ENCODE measurements around the gene NABP1.

The NABP1 gene

GRCh38 chr2:191686066-191686465 lies 8.1 kb downstream of the NABP1 start:
- DNase-seq: no peak

GRCh38 chr2:191686729-191687128 lies 8.8 kb downstream of the NABP1 start:
- no peak for DNase-seq

GRCh38 chr2:191687867-191688266 lies 9.9 kb downstream of the NABP1 start:
- no peak for DNase-seq

- no peak for DNase-seq
Observed at GRCh38 chr2:191688934-191689695, 11.2 kb downstream of the NABP1 start.

DNA sequence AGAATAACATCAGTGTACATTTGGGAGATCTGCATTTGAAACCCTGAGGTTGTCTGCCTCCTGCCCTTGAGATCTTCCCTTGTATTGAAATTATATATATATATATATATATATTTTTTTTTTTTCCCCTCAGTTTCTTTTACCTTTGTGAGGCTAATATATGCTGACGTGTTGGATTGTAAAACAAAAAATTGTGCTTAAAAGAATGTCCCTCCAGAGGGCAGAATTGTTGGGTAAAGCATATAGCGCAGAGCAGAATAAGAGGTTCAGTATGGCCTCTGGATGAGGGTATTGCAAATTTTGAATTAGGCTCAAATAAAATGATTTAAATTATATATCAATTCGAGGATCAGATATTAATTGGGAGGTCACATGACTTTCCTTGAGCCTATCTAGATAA lies 12.4 kb downstream of the NABP1 start:
- no peak for DNase-seq

- DNase-seq: peak; percentile 83
Observed at GRCh38 chr2:191691016-191691735, 13.2 kb downstream of the NABP1 start.

DNA sequence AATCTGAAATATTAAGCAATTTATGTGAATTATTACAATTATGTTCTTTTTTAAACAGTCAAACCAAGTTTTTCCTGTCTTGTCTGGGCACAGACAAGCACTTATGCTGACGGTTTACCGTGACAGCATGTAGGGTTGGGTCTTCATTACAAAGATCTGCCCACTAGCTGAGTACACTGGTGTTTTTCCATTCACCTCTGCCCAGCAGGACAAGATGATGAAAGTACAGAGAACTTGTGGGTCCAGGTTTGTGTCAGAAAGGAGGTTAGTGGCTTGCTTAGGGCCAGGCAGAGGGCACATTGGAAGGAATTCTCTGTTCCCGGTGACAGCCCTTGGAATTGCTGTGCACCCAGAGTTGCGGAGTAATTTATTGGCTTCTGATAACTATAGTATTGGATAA lies 14.0 kb downstream of the NABP1 start:
- DNase-seq: no peak

GRCh38 chr2:191692502-191693115 lies 14.7 kb downstream of the NABP1 start:
- DNase-seq: no peak

- DNase-seq: no peak
Observed at GRCh38 chr2:191693166-191693565, 15.2 kb downstream of the NABP1 start.

GRCh38 chr2:191693778-191694177 lies 15.8 kb downstream of the NABP1 start:
- no peak for DNase-seq

DNA sequence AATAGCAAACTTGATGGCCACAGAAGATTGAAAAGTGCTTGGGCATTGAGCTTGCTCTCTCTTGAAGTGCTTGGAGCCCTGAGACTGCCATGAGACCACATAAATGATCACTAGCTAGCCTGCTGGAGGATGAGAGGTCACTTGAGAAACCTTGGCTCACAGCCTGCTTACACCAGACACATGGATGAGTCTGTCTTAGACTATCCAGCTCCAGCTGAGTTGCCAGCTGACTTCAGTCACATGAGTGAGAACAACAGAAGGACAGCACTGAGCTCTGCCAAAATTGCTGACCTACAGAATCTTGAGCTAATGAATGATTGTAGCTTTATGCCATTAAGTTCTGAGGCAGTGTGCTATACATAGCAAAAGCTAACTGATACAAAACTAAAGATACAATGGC lies 18.1 kb downstream of the NABP1 start:
- no peak for DNase-seq

DNA sequence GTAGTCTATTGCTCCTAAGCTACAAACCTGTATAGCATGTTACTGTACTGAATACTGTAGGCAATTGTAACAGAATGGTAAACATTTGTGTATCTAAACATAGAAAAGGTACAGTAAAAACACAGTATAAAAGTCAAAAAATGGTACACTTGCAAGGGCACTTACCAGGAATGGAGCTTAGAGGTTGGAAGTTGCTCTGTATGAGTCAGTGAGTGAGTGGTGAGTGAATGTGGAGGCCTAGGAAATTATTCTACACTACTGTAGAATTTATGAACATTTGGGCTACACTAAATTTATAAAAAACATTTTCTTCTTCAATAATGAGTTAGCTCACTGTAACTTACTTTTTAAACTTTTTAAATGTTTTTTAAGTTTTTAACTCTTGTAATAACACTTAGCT lies 19.0 kb downstream of the NABP1 start:
- no peak for DNase-seq

DNA sequence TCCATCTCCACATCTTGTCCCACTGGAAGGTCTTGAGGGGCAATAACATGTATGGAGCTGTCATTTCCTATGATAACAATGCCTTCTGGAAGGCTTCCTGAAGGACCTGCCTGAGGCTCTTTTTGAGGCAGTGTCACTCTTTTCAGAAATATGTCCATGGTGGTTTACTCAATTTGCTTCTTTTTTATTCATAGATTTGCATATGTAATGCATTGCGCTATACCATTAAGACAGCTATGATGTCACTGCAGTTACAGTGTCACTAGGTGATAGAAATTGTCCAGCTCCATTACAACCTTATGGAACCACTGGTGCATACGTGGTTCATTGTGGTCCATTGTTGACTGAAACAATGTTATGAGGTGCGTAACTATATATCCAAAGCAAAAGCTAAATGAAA lies 19.9 kb downstream of the NABP1 start:
- DNase-seq: no peak

DNA sequence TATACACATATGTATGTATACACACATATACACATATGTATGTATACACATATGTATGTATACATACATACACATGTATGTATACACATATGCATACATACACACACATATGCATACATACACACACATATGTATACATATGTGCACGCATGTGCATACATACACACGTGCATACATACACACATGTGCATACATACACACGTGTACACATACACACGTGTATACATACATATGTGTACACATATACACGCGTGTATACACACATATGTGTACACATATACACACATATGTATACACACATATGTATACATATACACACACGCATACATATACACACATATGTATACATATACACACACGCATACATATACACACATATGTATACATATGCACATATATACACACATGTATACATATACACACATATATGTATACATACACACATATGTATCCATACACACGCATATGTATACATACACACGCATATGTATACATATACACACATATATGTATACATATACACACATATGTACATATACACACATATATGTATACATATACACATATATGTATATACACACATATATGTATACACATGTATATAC lies 21.5 kb downstream of the NABP1 start:
- DNase-seq: no peak

- no peak for DNase-seq
Observed at GRCh38 chr2:191701029-191701428, 23.1 kb downstream of the NABP1 start.

DNA sequence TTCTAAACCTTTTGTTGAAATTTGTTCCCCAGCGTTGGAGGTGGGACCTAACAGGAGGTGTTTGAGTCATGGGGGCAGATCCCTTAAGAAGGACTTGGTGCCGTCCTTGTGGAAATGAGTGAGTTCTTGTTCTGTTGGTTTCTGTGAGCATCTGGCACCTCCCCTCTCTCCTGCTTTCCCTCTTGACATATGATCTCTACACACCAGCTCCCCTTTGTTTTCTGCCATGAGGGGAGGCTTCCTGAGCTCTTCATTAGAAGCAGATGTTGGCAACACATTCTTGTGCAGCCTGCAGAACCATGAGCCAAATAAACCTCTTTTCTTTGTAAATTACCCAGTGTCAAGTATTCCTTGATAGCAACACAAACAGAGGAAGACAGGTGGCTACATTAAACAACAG lies 23.8 kb downstream of the NABP1 start:
- DNase-seq: no peak

DNA sequence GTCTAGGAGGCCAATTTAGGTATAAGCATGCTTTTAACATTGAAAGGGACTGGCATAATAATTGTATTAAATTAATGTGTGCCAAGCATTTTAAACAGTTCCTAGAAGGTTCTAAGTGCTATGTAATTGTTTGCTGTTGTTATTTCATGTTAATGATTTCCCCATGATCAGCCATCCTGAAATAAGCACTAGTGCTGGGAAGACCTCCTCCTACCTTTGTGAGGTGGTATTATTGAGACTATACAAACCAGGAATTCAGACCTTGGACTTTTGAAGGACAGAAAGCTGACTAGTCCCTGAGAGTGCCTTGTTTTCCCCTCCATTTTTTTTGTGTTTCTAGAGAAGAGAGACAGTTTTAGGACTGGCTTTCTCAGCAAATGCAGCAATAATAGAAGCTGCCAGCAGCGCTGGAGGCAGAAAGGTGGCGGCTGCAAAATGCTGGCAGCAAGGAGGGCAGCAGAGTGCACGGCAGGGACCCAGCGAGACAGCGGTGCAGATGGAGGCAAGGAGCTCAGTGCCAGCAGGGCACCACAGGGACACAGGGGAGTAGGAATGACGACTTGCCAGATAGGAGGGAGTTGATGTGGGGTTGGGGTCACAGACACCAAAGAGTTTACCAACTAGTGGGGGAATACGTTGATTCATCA lies 25.3 kb downstream of the NABP1 start:
- DNase-seq: no peak

- DNase-seq: no peak
Observed at GRCh38 chr2:191705084-191705483, 27.1 kb downstream of the NABP1 start.

DNA sequence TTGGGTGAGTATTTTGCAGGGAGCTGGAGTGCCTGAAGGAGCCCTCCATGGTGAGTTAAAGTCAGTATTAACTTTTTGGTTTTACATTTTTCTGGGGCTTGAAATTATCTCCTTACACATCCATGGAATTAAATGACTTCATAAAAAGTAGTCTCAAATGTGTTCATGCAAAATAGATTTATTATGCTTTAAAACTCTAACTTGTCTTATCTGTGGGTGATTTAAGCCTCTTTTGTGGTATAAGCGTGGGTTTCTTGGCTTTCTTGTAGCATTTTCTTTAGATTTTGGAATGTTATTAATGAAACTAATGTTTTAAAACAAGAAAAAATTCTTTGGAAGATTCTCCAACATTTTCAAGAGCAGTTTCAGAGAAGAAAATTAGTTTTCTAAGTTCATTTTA lies 27.8 kb downstream of the NABP1 start:
- DNase-seq: no peak

DNA sequence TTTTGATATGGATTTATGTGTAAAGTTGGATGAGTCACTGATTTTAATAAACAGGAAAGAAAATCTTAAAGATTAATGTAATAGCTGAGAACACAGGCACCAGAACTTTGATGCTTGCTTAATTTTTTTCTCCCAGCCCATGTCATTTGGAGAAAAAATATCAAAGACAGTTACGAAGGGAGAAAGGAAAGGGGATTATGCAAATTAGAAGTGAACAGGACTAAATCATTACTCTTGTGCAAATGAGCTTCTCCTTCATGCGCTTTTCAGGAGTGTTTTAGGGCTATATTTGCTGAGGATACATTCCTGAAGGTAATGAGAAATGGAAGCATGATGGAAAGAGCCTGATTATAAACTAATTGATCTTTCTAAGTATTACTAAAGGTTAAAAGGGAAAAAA lies 28.9 kb downstream of the NABP1 start:
- no peak for DNase-seq

- DNase-seq: no peak
Observed at GRCh38 chr2:191707542-191707941, 29.6 kb downstream of the NABP1 start.

DNA sequence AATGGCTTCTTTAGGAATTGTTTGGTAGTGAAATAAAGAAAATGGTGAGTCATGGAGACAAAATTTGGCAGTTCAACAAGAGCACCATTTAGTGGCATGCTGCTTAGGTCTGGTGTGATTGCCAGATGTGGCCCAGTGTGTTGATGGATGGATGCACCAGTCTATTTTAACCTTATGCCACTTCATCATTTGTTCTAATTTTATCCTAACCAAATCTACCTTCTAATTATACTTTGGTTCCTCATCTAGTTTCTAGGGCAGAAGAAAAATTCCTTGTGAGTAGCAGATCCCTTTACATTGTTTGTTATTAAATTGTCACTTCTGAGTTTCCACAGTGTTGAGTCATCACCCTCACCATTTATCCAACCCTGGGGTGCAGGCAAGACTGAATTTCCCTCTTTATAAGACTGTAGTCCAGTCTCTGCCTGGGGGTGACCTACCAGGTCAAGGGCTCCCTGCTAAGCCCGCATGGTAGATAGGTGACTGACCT lies 32.5 kb downstream of the NABP1 start:
- DNase-seq: no peak

DNA sequence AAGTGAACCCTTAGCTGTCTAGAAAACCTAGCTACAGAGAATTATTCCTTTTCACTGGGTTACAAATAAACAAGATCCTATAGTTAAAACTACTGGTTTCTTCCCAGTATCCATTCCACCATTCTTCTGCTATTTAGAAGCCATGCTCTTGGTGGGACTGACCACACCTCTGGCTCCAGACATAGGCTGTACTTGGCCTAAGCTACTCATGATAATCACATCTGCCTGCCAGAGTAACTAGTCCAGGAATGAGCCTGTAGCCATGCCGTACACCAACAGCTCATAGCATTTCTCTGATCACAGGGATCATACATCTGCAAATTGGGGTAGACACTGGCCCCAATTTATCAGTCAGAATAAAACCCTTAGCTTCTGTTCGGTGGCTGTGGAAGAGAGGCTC lies 33.7 kb downstream of the NABP1 start:
- DNase-seq: no peak
